Heart right ventricle (tissue), 16 donors: Measurements from ENCODE around the gene RAI14. TPM values are rescaled to one million over a fixed set of nuclear protein-coding genes. Genes with fewer than 3 reads are reported as not detected.

Experiments
- ATAC-seq, 8 donors: fragments of 200-7000 bp; cut with Tn5 transposase; one replicate each; pipeline ENCODE4 v1.9.1; 2020; ENCODE audit warnings: mild to moderate bottlenecking in 8 of 8, moderate library complexity in 8 of 8, moderate number of reproducible peaks in 1 of 8
- DNase-seq, 2 donors: peaks; one replicate each; pipeline ENCODE4 v3.0.0-alpha.2; 2020
- H3K27ac ChIP-seq, 10 donors: fragments of 200-600 bp; sonication (generic) in 2 of 10; one replicate each; pipeline versions ENCODE4 v1.5.0 to v1.8.0; 2020 to 2022; ENCODE audit warnings: mild to moderate bottlenecking in 3 of 10
- H3K27me3 ChIP-seq, 7 donors: fragments of 200-600 bp; one replicate each; pipeline ENCODE4 v1.8.0; 2021 to 2022; ENCODE audit warnings: mild to moderate bottlenecking in 2 of 7
- H3K36me3 ChIP-seq, 9 donors: fragments of 200-600 bp; sonication (generic) in 1 of 9; one replicate each; pipeline versions ENCODE4 v1.5.0 to v1.8.0; 2020 to 2022; ENCODE audit warnings: mild to moderate bottlenecking in 2 of 9
- H3K4me1 ChIP-seq, 9 donors: fragments of 200-600 bp; sonication (generic) in 1 of 9; one replicate each; pipeline versions ENCODE4 v1.5.0 to v1.8.0; 2020 to 2022; ENCODE audit warnings: mild to moderate bottlenecking in 4 of 9
- H3K4me3 ChIP-seq, 10 donors: fragments of 200-600 bp; sonication (generic) in 2 of 10; one replicate each; pipeline versions ENCODE4 v1.5.0 to v1.8.0; 2020 to 2022; ENCODE audit warnings: mild to moderate bottlenecking in 7 of 10, moderate library complexity in 2 of 10
- H3K9me3 ChIP-seq, 11 donors: fragments of 200-600 bp in 10 of 11; sonication (generic) in 2 of 11; one replicate each; pipeline versions ENCODE4 v1.5.0 to v1.8.0; 2013 to 2022; ENCODE audit warnings: mild to moderate bottlenecking in 2 of 11, control low read depth in 1 of 11, moderate library complexity in 1 of 11
- CTCF ChIP-seq, 9 donors: fragments of 200-600 bp; sonication (generic) in 2 of 9; IDR thresholded peaks; one replicate each; pipeline versions ENCODE4 v1.5.0 to v1.8.0; 2021 to 2022; ENCODE audit warnings: antibody characterized with exemption in 9 of 9, mild to moderate bottlenecking in 5 of 9, moderate library complexity in 1 of 9
- WGBS, 2 donors: extraction: QIAGEN DNeasy Blood & Tissue Kit; methylation state at CpG; one replicate each; pipeline ENCODE4 v1.1.7; 2013; ENCODE audit warnings: inconsistent platforms in 1 of 2; 5-methylcytosine and 5-hydroxymethylcytosine counted together
- intact Hi-C, 10 donors: fragments of 100-400 bp; cut with DNase I; formaldehyde crosslinking; loops; one replicate each; pipeline versions ENCODE4 v1.11.1 to v1.14.2; 2022
- polyA plus RNA-seq, 2 donors: library from polyadenylated mRNA; stranded (reverse); fragments of 200-250 nt; gene quantifications; one replicate each; pipeline ENCODE4 v1.2.3, GENCODE V29; 2013
- total RNA-seq, 10 donors: library from RNA; stranded (reverse); fragmentation: NEBNext Ultra II Directional in 3 of 10; extraction: Animal tissue kit (Norgen Biotek cat#: 25700) in 3 of 10; gene quantifications; one replicate each; pipeline versions ENCODE4 v1.2.1 to v1.2.4, GENCODE V29; 2021 to 2023
- donor health status: Arrhythmogenic right ventricular cardiomyopathy.
- donor health status: ischemic (EF 13 %, LVEDD 7.1; RV severe dilation, severe dysfunction).
- donor health status: healthy with polysubstance abuse.
- donor health status: DM: no; HTN: yes; CAD: no.
- donor health status: DM: no; HTN: no; CAD: no.
- donor health status: ischemic (EF 25% LVEDD 6.9; RV normal size, moderate dysfunction).
- donor health status: ischemic (EF 25% LVEDD 5.7; RV mildly dilated, moderate dysfunction).
- donor health status: healthy.
- donor health status: DM: yes; HTN: yes; CAD: no.
- donor health status: Ischemic cardiomyopathy.
- donor health status: ischemic (EF 35%, LVEDD 5.7; RV mildly dilated, moderate dysfunction).
- donor health status: nonischemic (EF 11% LVEDD 7.7; RV severe dilation, severe dysfunction).
- donor health status: DM: yes; HTN: yes; CAD: no.
- donor health status: PGD.
- donor health status: ischemic (EF 29% LVEDD 5.4; RV normal size, mild dysfunction).
- donor health status: nonischemic (EF 23%, LVEDD 6.1; RV moderate dilation, normal function).

Gene RAI14
- total and polyA plus RNA-seq, 12 donors, result 3.3 to 25.5 (median 9.3) TPM

GRCh38 chr5:34844106-34844505 lies 188.0 kb downstream of the RAI14 start:
- Histone ChIP-seq H3K4me3 (no peak overlapping the region), H3K36me3 (no peaks in the 10 kb centered on the region), H3K27me3 (peaks cover 0 to 5% (median 0%) of the 10 kb centered on the region in 7 donors), H3K4me1 (peaks cover 0 to 7% (median 2%) of the 10 kb centered on the region in 9 donors), H3K9me3 (no peaks in the 10 kb centered on the region), H3K27ac (no peak overlapping the region)
- no peak for TF ChIP-seq CTCF (IDR thresholded peaks at IDR 0.05)
- ATAC-seq, result no peak
- intact Hi-C loops, result no loop called here
- DNase-seq, result no peak
- WGBS, 2 donors, result 58 to 64% methylated on average over 3 of the region's 3 CpGs

GRCh38 chr5:34844999-34845398 lies 188.9 kb downstream of the RAI14 start:
- WGBS, 2 donors, result 71% methylated on average over 4 of the region's 4 CpGs
- no peak overlapping the region for H3K4me3 ChIP-seq

GRCh38 chr5:34847056-34847455 lies 190.9 kb downstream of the RAI14 start:
- Histone ChIP-seq H3K36me3 (no peaks in the 10 kb centered on the region), H3K4me1 (no peaks in the 10 kb centered on the region), H3K9me3 (no peaks in the 10 kb centered on the region), H3K27me3 (no peaks in the 10 kb centered on the region), H3K4me3 (no peak overlapping the region), H3K27ac (no peak overlapping the region)
- TF ChIP-seq CTCF (IDR thresholded peaks at IDR 0.05), result no peak
- DNase-seq, result no peak
- intact Hi-C loops, result no loop called here
- no peak for ATAC-seq

More at GRCh38 chr5:34844999-34845398, 188.9 kb downstream of the RAI14 start:
- peaks cover 0 to 5% (median 0%) of the 10 kb centered on the region in 7 donors for H3K27me3 ChIP-seq
- H3K36me3 ChIP-seq, result no peaks in the 10 kb centered on the region
- no peak for DNase-seq
- no peak for TF ChIP-seq CTCF (IDR thresholded peaks at IDR 0.05)
- no peak for ATAC-seq
- H3K4me1 ChIP-seq, result no peaks in the 10 kb centered on the region
- no peak overlapping the region for H3K27ac ChIP-seq
- H3K9me3 ChIP-seq, result no peaks in the 10 kb centered on the region
- intact Hi-C loops, result no loop called here

- ATAC-seq, result no peak
- DNase-seq, result no peak
- H3K27me3 ChIP-seq, result no peaks in the 10 kb centered on the region
- intact Hi-C loops, result no loop called here
- H3K36me3 ChIP-seq, result no peaks in the 10 kb centered on the region
- no peak overlapping the region for H3K4me3 ChIP-seq
- no peak overlapping the region for H3K27ac ChIP-seq
- no peak for TF ChIP-seq CTCF (IDR thresholded peaks at IDR 0.05)
- no peaks in the 10 kb centered on the region for H3K4me1 ChIP-seq
- WGBS, 2 donors, result 95% methylated on average over 4 of the region's 4 CpGs
- no peaks in the 10 kb centered on the region for H3K9me3 ChIP-seq
Observed at GRCh38 chr5:34847552-34847951, 191.4 kb downstream of the RAI14 start.
